HCT116 (cell line): ENCODE results near the gene ITPR1.

Experiments
- CEBPB ChIP-seq: IDR thresholded peaks from 2 replicates; pipeline ENCODE4 v1.6.1; 2012; ENCODE audit warnings: low read depth
- CTCF ChIP-seq, 3 experiments: fragments of 200-600 bp in 1 of 3; sonication (generic) in 1 of 3; IDR thresholded peaks in 2 of 3; conservative IDR thresholded peaks in 1 of 3; 2 replicates each; pipeline ENCODE4 v1.5.1; 2012 to 2017; ENCODE audit warnings: low read depth in 2 of 3, low read length in 2 of 3, antibody characterized with exemption in 1 of 3, borderline replicate concordance in 1 of 3, control low read depth in 1 of 3, mild to moderate bottlenecking in 1 of 3, mixed read lengths in 1 of 3, mixed run types in 1 of 3, moderate library complexity in 1 of 3; ENCODE audit not compliant: insufficient read depth in 1 of 3
- EZH2 ChIP-seq: fragments of 200-600 bp; sonication (generic); IDR thresholded peaks from 2 replicates; pipeline ENCODE4 v1.6.1; 2017; ENCODE audit warnings: antibody characterized with exemption, mixed run types
- FOSL1 ChIP-seq: IDR thresholded peaks from 2 replicates; pipeline ENCODE4 v1.6.1; 2012; ENCODE audit warnings: low read depth
- JUND ChIP-seq: IDR thresholded peaks from 2 replicates; pipeline ENCODE4 v1.6.1; 2012
- POLR2A ChIP-seq: IDR thresholded peaks from 2 replicates; pipeline ENCODE4 v1.7.0; 2011; ENCODE audit warnings: borderline replicate concordance; ENCODE audit not compliant: insufficient read depth, insufficient read length; ENCODE audit errors: extremely low read depth
- RAD21 ChIP-seq: IDR thresholded peaks from 2 replicates; pipeline ENCODE4 v1.6.1; 2012; ENCODE audit warnings: low read depth, mild to moderate bottlenecking
- TF ChIP-seq, protein P1 (sequence below): IDR thresholded peaks from 2 replicates; pipeline ENCODE4 v1.6.1; 2012; ENCODE audit warnings: low read depth

GRCh38 chr3:4801892-4802291 lies 308.7 kb downstream of the ITPR1 start:
- TF ChIP-seq CTCF (IDR thresholded peaks at IDR 0.05 in 2 of 3, conservative IDR thresholded peaks at IDR 0.05 in 1 of 3; ENCODE audit: borderline replicate concordance in 1 of 3, insufficient read depth in 1 of 3, low read depth in 2 of 3, low read length in 2 of 3) (no peak), EZH2 (no peak), POLR2A (no peak), CEBPB (no peak), JUND (no peak), FOSL1 (no peak), RAD21 (no peak)
- TF ChIP-seq, protein P1, sequence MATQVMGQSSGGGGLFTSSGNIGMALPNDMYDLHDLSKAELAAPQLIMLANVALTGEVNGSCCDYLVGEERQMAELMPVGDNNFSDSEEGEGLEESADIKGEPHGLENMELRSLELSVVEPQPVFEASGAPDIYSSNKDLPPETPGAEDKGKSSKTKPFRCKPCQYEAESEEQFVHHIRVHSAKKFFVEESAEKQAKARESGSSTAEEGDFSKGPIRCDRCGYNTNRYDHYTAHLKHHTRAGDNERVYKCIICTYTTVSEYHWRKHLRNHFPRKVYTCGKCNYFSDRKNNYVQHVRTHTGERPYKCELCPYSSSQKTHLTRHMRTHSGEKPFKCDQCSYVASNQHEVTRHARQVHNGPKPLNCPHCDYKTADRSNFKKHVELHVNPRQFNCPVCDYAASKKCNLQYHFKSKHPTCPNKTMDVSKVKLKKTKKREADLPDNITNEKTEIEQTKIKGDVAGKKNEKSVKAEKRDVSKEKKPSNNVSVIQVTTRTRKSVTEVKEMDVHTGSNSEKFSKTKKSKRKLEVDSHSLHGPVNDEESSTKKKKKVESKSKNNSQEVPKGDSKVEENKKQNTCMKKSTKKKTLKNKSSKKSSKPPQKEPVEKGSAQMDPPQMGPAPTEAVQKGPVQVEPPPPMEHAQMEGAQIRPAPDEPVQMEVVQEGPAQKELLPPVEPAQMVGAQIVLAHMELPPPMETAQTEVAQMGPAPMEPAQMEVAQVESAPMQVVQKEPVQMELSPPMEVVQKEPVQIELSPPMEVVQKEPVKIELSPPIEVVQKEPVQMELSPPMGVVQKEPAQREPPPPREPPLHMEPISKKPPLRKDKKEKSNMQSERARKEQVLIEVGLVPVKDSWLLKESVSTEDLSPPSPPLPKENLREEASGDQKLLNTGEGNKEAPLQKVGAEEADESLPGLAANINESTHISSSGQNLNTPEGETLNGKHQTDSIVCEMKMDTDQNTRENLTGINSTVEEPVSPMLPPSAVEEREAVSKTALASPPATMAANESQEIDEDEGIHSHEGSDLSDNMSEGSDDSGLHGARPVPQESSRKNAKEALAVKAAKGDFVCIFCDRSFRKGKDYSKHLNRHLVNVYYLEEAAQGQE = no peak
